CD14-positive monocyte (primary cell): ENCODE results near the gene CST9L. TPM values are rescaled to one million over a fixed set of nuclear protein-coding genes. Genes with fewer than 3 reads are reported as not detected.

ENCODE experiments used
- DNase-seq, 3 donors: peaks; one replicate each; pipeline ENCODE4 v3.0.0-alpha.2; 2011 to 2022
- H2AFZ ChIP-seq: 2 replicates; pipeline ENCODE4 v1.6.0; 2012; ENCODE audit warnings: mild to moderate bottlenecking, low read depth, low read length, inconsistent platforms; ENCODE audit not compliant: insufficient read depth, poor library complexity, severe bottlenecking
- H3K27ac ChIP-seq, 2 donors: 1 replicate in 1 of 2; 2 replicates in 1 of 2; pipeline ENCODE4 v1.5.1; 2012 to 2013; ENCODE audit warnings: low read length in 2 of 2, control low read depth in 1 of 2, inconsistent platforms in 1 of 2, low read depth in 1 of 2, mild to moderate bottlenecking in 1 of 2
- H3K27me3 ChIP-seq, 2 donors: one replicate each; pipeline versions ENCODE4 v1.6.0 to v1.6.1; 2011 to 2013; ENCODE audit warnings: low read length in 2 of 2; ENCODE audit not compliant: control insufficient read depth in 2 of 2, insufficient read depth in 2 of 2
- H3K36me3 ChIP-seq, 2 donors: replicated peaks in 1 of 2; 1 replicate in 1 of 2; 2 replicates in 1 of 2; pipeline versions ENCODE4 v1.5.1 to v1.6.1; 2012 to 2013; ENCODE audit warnings: low read length in 2 of 2, control low read depth in 1 of 2, inconsistent platforms in 1 of 2, mild to moderate bottlenecking in 1 of 2; ENCODE audit not compliant: insufficient read depth in 2 of 2, control insufficient read depth in 1 of 2
- H3K4me1 ChIP-seq, 2 donors: 1 replicate in 1 of 2; 2 replicates in 1 of 2; pipeline versions ENCODE4 v1.5.1 to v1.6.1; 2012 to 2013; ENCODE audit warnings: low read length in 2 of 2, control low read depth in 1 of 2, inconsistent platforms in 1 of 2, mild to moderate bottlenecking in 1 of 2, moderate library complexity in 1 of 2; ENCODE audit not compliant: insufficient read depth in 2 of 2, control insufficient read depth in 1 of 2
- H3K4me2 ChIP-seq: replicated peaks from 2 replicates; pipeline ENCODE3; 2012; ENCODE audit warnings: low read length, moderate library complexity, mild to moderate bottlenecking; ENCODE audit not compliant: poor library complexity, severe bottlenecking; ENCODE audit errors: extremely low read depth
- H3K4me3 ChIP-seq, 3 experiments: fragments of 200-600 bp in 1 of 3; sonication (generic) in 1 of 3; replicated peaks in 1 of 3; 1 replicate in 2 of 3; 2 replicates in 1 of 3; pipeline ENCODE4 v1.5.1; 2011 to 2013; ENCODE audit warnings: low read length in 3 of 3, mild to moderate bottlenecking in 3 of 3, control low read depth in 2 of 3, low read depth in 2 of 3, inconsistent platforms in 1 of 3, moderate library complexity in 1 of 3
- H3K79me2 ChIP-seq: 2 replicates; pipeline ENCODE4 v1.6.0; 2012; ENCODE audit warnings: mild to moderate bottlenecking, control low read depth, inconsistent platforms, low read length, moderate library complexity; ENCODE audit not compliant: insufficient read depth
- H3K9ac ChIP-seq: 2 replicates; pipeline ENCODE4 v1.6.0; 2017; ENCODE audit warnings: low read length, mild to moderate bottlenecking; ENCODE audit not compliant: insufficient read depth, poor library complexity, severe bottlenecking
- H3K9me3 ChIP-seq, 2 donors: replicated peaks in 1 of 2; 1 replicate in 1 of 2; 2 replicates in 1 of 2; pipeline versions ENCODE4 v1.5.1 to v1.6.1; 2012 to 2013; ENCODE audit warnings: low read length in 2 of 2, control low read depth in 1 of 2; ENCODE audit not compliant: control insufficient read depth in 1 of 2, insufficient read depth in 1 of 2
- H4K20me1 ChIP-seq: 2 replicates; pipeline ENCODE4 v1.6.0; 2012; ENCODE audit warnings: mild to moderate bottlenecking, low read length, control low read depth, moderate library complexity; ENCODE audit not compliant: insufficient read depth
- H3K27ac Mint-ChIP-seq, 7 donors: one replicate each; pipeline ENCODE4 v1.8.0; 2020; ENCODE audit warnings: mild to moderate bottlenecking in 7 of 7, mixed read lengths in 7 of 7, moderate library complexity in 6 of 7, inconsistent platforms in 2 of 7
- H3K27me3 Mint-ChIP-seq, 3 donors: one replicate each; pipeline ENCODE4 v1.8.0; 2021 to 2022; ENCODE audit warnings: low read depth in 3 of 3, mild to moderate bottlenecking in 3 of 3, mixed read lengths in 3 of 3, moderate library complexity in 3 of 3, inconsistent platforms in 1 of 3
- H3K36me3 Mint-ChIP-seq, 2 donors: one replicate each; pipeline ENCODE4 v1.8.0; 2020; ENCODE audit warnings: mixed read lengths in 2 of 2, inconsistent platforms in 1 of 2, mild to moderate bottlenecking in 1 of 2
- H3K4me1 Mint-ChIP-seq: one replicate; pipeline ENCODE4 v1.8.0; 2020; ENCODE audit warnings: mild to moderate bottlenecking, mixed read lengths
- H3K4me3 Mint-ChIP-seq, 2 donors: one replicate each; pipeline ENCODE4 v1.8.0; 2020; ENCODE audit warnings: mild to moderate bottlenecking in 2 of 2, mixed read lengths in 2 of 2, moderate library complexity in 1 of 2
- H3K9me3 Mint-ChIP-seq, 7 donors: one replicate each; pipeline ENCODE4 v1.8.0; 2020 to 2022; ENCODE audit warnings: mixed read lengths in 7 of 7, mild to moderate bottlenecking in 6 of 7, moderate library complexity in 6 of 7, inconsistent platforms in 2 of 7
- CTCF ChIP-seq: fragments of 200-600 bp; IDR thresholded peaks from one replicate; pipeline ENCODE4 v1.8.0; 2022; ENCODE audit warnings: antibody characterized with exemption, mild to moderate bottlenecking
- WGBS: methylation state at CpG from one replicate; pipeline ENCODE4 v1.1.5; 2013; ENCODE audit warnings: missing lambda C conversion rate; ENCODE audit not compliant: insufficient coverage; 5-methylcytosine and 5-hydroxymethylcytosine counted together
- intact Hi-C, 2 donors: fragments of 100-400 bp; cut with micrococcal nuclease; formaldehyde crosslinking; loops; one replicate each; pipeline versions ENCODE4 v1.15.0 to v1.15.1; 2023
- polyA plus RNA-seq, 3 donors: library from polyadenylated mRNA; depleted of rRNA in 1 of 3; unstranded in 2 of 3; stranded (reverse) in 1 of 3; fragments of 300-500 nt in 2 of 3; fragments of >200 nt in 1 of 3; fragmentation: Illumina TruSeq in 2 of 3; gene quantifications; 1 replicate in 2 of 3; 2 replicates in 1 of 3; pipeline ENCODE4 v1.2.3, GENCODE V29; 2012 to 2021

The CST9L gene
- polyA plus RNA-seq, 3 donors: not detected

GRCh38 chr20:23537030-23537429, 31.3 kb downstream of the CST9L start:
- Histone ChIP-seq H4K20me1 (no peaks in the 10 kb centered on the region), H3K9ac (no peak overlapping the region), H3K4me3 (no peak overlapping the region), H2AFZ (no peak overlapping the region), H3K36me3 (no peaks in the 10 kb centered on the region), H3K9me3 (peaks cover 8 to 27% of the 10 kb centered on the region in 2 donors), H3K27ac (no peak overlapping the region), H3K27me3 (no peaks in the 10 kb centered on the region), H3K4me2 (no peak overlapping the region), H3K79me2 (no peaks in the 10 kb centered on the region), H3K4me1 (peaks cover 9 to 10% of the 10 kb centered on the region in 2 donors)
- WGBS: no CpG with 5 or more reads among the region's 3 CpGs
- Mint-ChIP-seq H3K4me1 (peaks cover 16% of the 10 kb centered on the region), H3K4me3 (no peak overlapping the region), H3K27me3 (no peaks in the 10 kb centered on the region), H3K9me3 (peaks cover 7 to 21% (median 16%) of the 10 kb centered on the region in 7 donors), H3K36me3 (no peaks in the 10 kb centered on the region), H3K27ac (no peak overlapping the region)
- intact Hi-C loops: no loop called here
- no peak for TF ChIP-seq CTCF
- DNase-seq: no peak

- no peak for DNase-seq
- H3K27ac ChIP-seq: no peak overlapping the region
- no CpG with 5 or more reads among the region's 2 CpGs for WGBS
- no peak overlapping the region for H3K27ac Mint-ChIP-seq
- H3K4me3 ChIP-seq: no peak overlapping the region
- H4K20me1 ChIP-seq: no peaks in the 10 kb centered on the region
- no peaks in the 10 kb centered on the region for H3K36me3 Mint-ChIP-seq
- no peak overlapping the region for H3K4me3 Mint-ChIP-seq
- no peaks in the 10 kb centered on the region for H3K36me3 ChIP-seq
- H3K9ac ChIP-seq: no peak overlapping the region
- H3K27me3 ChIP-seq: no peaks in the 10 kb centered on the region
- no peaks in the 10 kb centered on the region for H3K27me3 Mint-ChIP-seq
- no peak overlapping the region for H3K4me2 ChIP-seq
- H3K4me1 Mint-ChIP-seq: peaks cover 10% of the 10 kb centered on the region
- intact Hi-C loops: no loop called here
- H3K9me3 ChIP-seq: peaks cover 8 to 27% of the 10 kb centered on the region in 2 donors
- no peaks in the 10 kb centered on the region for H3K79me2 ChIP-seq
- TF ChIP-seq CTCF: no peak
- peaks cover 7 to 21% (median 16%) of the 10 kb centered on the region in 7 donors for H3K9me3 Mint-ChIP-seq
- H3K4me1 ChIP-seq: peaks cover 5% of the 10 kb centered on the region in 2 donors
- H2AFZ ChIP-seq: no peak overlapping the region
Observed at GRCh38 chr20:23536328-23536974, 31.8 kb downstream of the CST9L start.
